ENCODE measurements around the gene RBBP5.

DNA sequence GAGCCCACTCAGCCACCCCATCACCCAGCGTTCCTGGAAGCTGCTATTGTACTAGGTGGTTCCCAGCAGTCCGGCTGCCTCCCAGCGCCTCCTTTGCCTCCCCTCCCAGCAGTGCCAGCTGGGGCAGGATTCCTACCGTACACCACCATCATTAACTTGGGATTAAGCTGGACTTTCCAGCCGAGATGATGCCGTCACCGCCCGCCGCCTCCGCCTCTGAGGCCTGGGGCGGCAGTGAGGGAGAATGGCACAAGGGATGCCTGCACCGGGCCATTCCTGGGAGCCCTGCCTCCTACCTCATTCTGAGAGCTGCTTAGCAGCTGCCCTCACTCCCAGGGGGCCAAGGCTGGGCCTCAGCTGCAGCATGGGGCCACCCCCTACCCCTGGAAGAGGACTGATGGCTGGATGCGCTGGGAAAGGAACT, 65.6 kb downstream of the RBBP5 start:
- TF ChIP-seq, protein P1, sequence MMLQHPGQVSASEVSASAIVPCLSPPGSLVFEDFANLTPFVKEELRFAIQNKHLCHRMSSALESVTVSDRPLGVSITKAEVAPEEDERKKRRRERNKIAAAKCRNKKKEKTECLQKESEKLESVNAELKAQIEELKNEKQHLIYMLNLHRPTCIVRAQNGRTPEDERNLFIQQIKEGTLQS (IDR thresholded peaks at IDR 0.05), result no peak
- TF ChIP-seq EZH2 (IDR thresholded peaks at IDR 0.05) (no peak), SRF (IDR thresholded peaks at IDR 0.05; ENCODE audit: low read depth) (no peak)
- TF ChIP-seq, protein P2, sequence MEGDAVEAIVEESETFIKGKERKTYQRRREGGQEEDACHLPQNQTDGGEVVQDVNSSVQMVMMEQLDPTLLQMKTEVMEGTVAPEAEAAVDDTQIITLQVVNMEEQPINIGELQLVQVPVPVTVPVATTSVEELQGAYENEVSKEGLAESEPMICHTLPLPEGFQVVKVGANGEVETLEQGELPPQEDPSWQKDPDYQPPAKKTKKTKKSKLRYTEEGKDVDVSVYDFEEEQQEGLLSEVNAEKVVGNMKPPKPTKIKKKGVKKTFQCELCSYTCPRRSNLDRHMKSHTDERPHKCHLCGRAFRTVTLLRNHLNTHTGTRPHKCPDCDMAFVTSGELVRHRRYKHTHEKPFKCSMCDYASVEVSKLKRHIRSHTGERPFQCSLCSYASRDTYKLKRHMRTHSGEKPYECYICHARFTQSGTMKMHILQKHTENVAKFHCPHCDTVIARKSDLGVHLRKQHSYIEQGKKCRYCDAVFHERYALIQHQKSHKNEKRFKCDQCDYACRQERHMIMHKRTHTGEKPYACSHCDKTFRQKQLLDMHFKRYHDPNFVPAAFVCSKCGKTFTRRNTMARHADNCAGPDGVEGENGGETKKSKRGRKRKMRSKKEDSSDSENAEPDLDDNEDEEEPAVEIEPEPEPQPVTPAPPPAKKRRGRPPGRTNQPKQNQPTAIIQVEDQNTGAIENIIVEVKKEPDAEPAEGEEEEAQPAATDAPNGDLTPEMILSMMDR (IDR thresholded peaks at IDR 0.05 in 2 of 3, conservative IDR thresholded peaks at IDR 0.05 in 1 of 3; ENCODE audit: borderline replicate concordance in 1 of 3, insufficient read depth in 1 of 3, low read depth in 2 of 3, low read length in 2 of 3), result no peak

Measured in HCT116 (cell line).